Adrenal gland (tissue), 19 donors: ENCODE data around the gene PACS2. TPM values are rescaled to one million over a fixed set of nuclear protein-coding genes. Genes with fewer than 3 reads are reported as not detected.
A peak's percentile ranks its signal among the peaks of the same experiment; 100 is the strongest.

ENCODE experiments used
- DNase-seq, 7 donors: peaks; one replicate each; pipeline ENCODE4 v3.0.0-alpha.2; 2019 to 2020
- H3K27ac ChIP-seq, 5 donors: fragments of 200-600 bp; sonication (generic) in 4 of 5; 1 replicate in 3 of 5; 2 replicates in 2 of 5; pipeline versions ENCODE4 v1.5.1 to v1.8.0; 2016 to 2020; ENCODE audit warnings: mild to moderate bottlenecking in 1 of 5
- H3K27me3 ChIP-seq: fragments of 200-600 bp; 2 replicates; pipeline ENCODE4 v1.8.0; 2021
- H3K36me3 ChIP-seq, 2 donors: fragments of 200-600 bp; replicated peaks in 1 of 2; 1 replicate in 1 of 2; 2 replicates in 1 of 2; pipeline versions ENCODE4 v1.5.1 to v1.8.0; 2018 to 2022
- H3K4me1 ChIP-seq, 2 donors: fragments of 200-600 bp; replicated peaks in 1 of 2; 1 replicate in 1 of 2; 2 replicates in 1 of 2; pipeline versions ENCODE4 v1.5.1 to v1.8.0; 2018 to 2021
- H3K4me3 ChIP-seq, 4 donors: fragments of 200-600 bp; sonication (generic) in 3 of 4; one replicate each; pipeline ENCODE4 v1.5.1; 2016 to 2018
- H3K9me3 ChIP-seq, 3 donors: fragments of 200-600 bp; sonication (generic) in 1 of 3; replicated peaks in 1 of 3; 1 replicate in 2 of 3; 2 replicates in 1 of 3; pipeline versions ENCODE4 v1.5.1 to v1.8.0; 2016 to 2021
- CTCF ChIP-seq, 6 experiments: fragments of 450-650 bp in 4 of 6; fragments of 200-600 bp in 2 of 6; sonication (generic) in 1 of 6; IDR thresholded peaks; 1 replicate in 5 of 6; 2 replicates in 1 of 6; pipeline versions ENCODE4 v1.5.1 to v1.8.0; 2016 to 2021; ENCODE audit warnings: antibody characterized with exemption in 6 of 6, mild to moderate bottlenecking in 2 of 6, moderate library complexity in 1 of 6
- POLR2A ChIP-seq, 2 donors: fragments of 450-650 bp; IDR thresholded peaks; one replicate each; pipeline ENCODE4 v1.6.1; 2017; ENCODE audit warnings: antibody characterized with exemption in 2 of 2, mild to moderate bottlenecking in 2 of 2, moderate library complexity in 1 of 2
- WGBS, 4 donors: extraction: QIAGEN DNeasy Blood & Tissue Kit in 2 of 4; methylation state at CpG; one replicate each; pipeline versions ENCODE4 v1.1.5 to v1.1.7; 2013 to 2017; 5-methylcytosine and 5-hydroxymethylcytosine counted together
- intact Hi-C, 2 donors: fragments of 100-400 bp; cut with DNase I; formaldehyde crosslinking; loops; one replicate each; pipeline versions ENCODE4 v1.14.1 to v1.15.0; 2022 to 2023
- long read RNA-seq, 10 donors: library from polyadenylated mRNA in 3 of 10; unstranded in 2 of 10; stranded (forward) in 1 of 10; transcript quantifications; one replicate each; pipeline ENCODE4 v2.0.0 and lab custom pipeline, GENCODE V29; 2021 to 2026
- polyA plus RNA-seq, 3 donors: library from polyadenylated mRNA; stranded (reverse); fragments of 200-250 nt in 2 of 3; fragments of 350-450 nt in 1 of 3; fragmentation: Illumina TruSeq in 1 of 3; extraction: RNeasy Lipid Tissue Mini Kit (QIAGEN cat#74804) in 1 of 3; gene quantifications; one replicate each; pipeline ENCODE4 v1.2.3, GENCODE V29; 2013 to 2014
- total RNA-seq, 9 donors: library from RNA; depleted of rRNA in 4 of 9; stranded (reverse); fragments of >200 nt in 4 of 9; fragments of 120-200 nt in 1 of 9; fragmentation: NEBNext Ultra II Directional in 1 of 9; extraction: Animal tissue kit (Norgen Biotek cat#: 25700) in 1 of 9; gene quantifications; one replicate each; pipeline versions ENCODE4 v1.1.0 to v1.2.4, GENCODE V29; 2013 to 2023
- donor health status: healthy with polysubstance abuse.
- donor health status: Bipolar disorder and iron deficiency.
- donor health status: DM: yes; HTN: yes; CAD: no.
- donor health status: DM: no; HTN: no; CAD: no.
- donor health status: DM: no; HTN: no; CAD: no.
- donor health status: DM: yes; HTN: yes; CAD: no.

Gene PACS2
- total RNA-seq (100 to 1,000 TPM in 3 of 9 donors, 10 to 100 TPM in 6; 19.5 to 112 (median 71.5) TPM), polyA plus RNA-seq (100 to 1,000 TPM in 1 of 3 donors, 10 to 100 TPM in 2; 20.4 to 221 (median 94.2) TPM)
- long read RNA-seq, donor 1, partial matches to known transcripts = 0 of 2 reads
- long read RNA-seq, donor 1, other reads (novel, unspliced or antisense) = 0 of 2 reads
- long read RNA-seq, donor 2 = 0 reads
- long read RNA-seq, donor 3, partial matches to known transcripts = 0 of 1 reads
- long read RNA-seq, donor 3, other reads (novel, unspliced or antisense) = 0 of 1 reads
- long read RNA-seq, donor 4, partial matches to known transcripts = 1 of 13 reads
- long read RNA-seq, donor 4, other reads (novel, unspliced or antisense) = 10 of 13 reads
- long read RNA-seq, donor 5, transcript PACS2-201 (24 exons, 3,708 nt) = major isoform, 96 of 204 reads
- long read RNA-seq, donor 5, partial matches to known transcripts = 23 of 204 reads
- long read RNA-seq, donor 5, other reads (novel, unspliced or antisense) = 85 of 204 reads
- long read RNA-seq, donor 6, partial matches to known transcripts = 2 of 15 reads
- long read RNA-seq, donor 6, other reads (novel, unspliced or antisense) = 12 of 15 reads
- long read RNA-seq, donor 7 = 0 reads
- long read RNA-seq, donor 8, partial matches to known transcripts = 0 of 2 reads
- long read RNA-seq, donor 8, other reads (novel, unspliced or antisense) = 0 of 2 reads
- long read RNA-seq, donor 9 = 0 reads
- long read RNA-seq, donor 10, partial matches to known transcripts = 0 of 2 reads
- long read RNA-seq, donor 10, other reads (novel, unspliced or antisense) = 0 of 2 reads

GRCh38 chr14:105314287-105315200 lies at the start of gene PACS2:
TSS of gene PACS2 (plus strand) at chr14:105314748. CDS start at chr14:105314919, 171 bp downstream.
- peak; percentile 67 to 84 (median 69) for DNase-seq
- TF ChIP-seq CTCF (IDR thresholded peaks at IDR 0.05) = no peak
- peak in 1 of 2 donors; percentile 16 for TF ChIP-seq POLR2A (IDR thresholded peaks at IDR 0.05)
- 0 to 1% methylated on average over 62 to 161 of the region's 163 CpGs; no CpG with 5 or more reads in 2 of the 4 donors for WGBS, 4 donors
- Histone ChIP-seq H3K27ac (peak within 1 kb of the TSS in 4 of 5 donors; percentile 76 to 94 (median 88)), H3K36me3 (no peaks in the 10 kb centered on the region), H3K4me1 (peaks cover 27 to 38% of the 10 kb centered on the region in 2 donors), H3K27me3 (no peaks in the 10 kb centered on the region), H3K9me3 (no peaks in the 10 kb centered on the region), H3K4me3 (peak within 1 kb of the TSS; percentile 11 to 97 (median 52))
- intact Hi-C loops = loop anchor here in 1 of 2 donors (5.0 kb wide), 1 partner anchor 38 kb away; no protein-coding TSS in a partner anchor

- intact Hi-C loops = no loop called here
- H3K36me3 ChIP-seq = peaks cover 0 to 6% of the 10 kb centered on the region in 2 donors
- WGBS, 4 donors = 88 to 93% (median 91%) methylated on average over 10 to 21 of the region's 21 CpGs
Measured at GRCh38 chr14:105267820-105268548, 46.6 kb upstream of the PACS2 start.

GRCh38 chr14:105268736-105269354 lies 45.7 kb upstream of the PACS2 start:
- H3K4me3 ChIP-seq = no peak overlapping the region
- H3K4me1 ChIP-seq = no peaks in the 10 kb centered on the region
- H3K27ac ChIP-seq = no peak overlapping the region
- no peaks in the 10 kb centered on the region for H3K27me3 ChIP-seq
- 86 to 95% (median 89%) methylated on average over 15 to 18 of the region's 18 CpGs for WGBS, 4 donors
- DNase-seq = no peak
- intact Hi-C loops = no loop called here
- no peaks in the 10 kb centered on the region for H3K9me3 ChIP-seq
- TF ChIP-seq POLR2A (IDR thresholded peaks at IDR 0.05) (no peak), CTCF (IDR thresholded peaks at IDR 0.05) (no peak)
- peaks cover 0 to 6% of the 10 kb centered on the region in 2 donors for H3K36me3 ChIP-seq

More at GRCh38 chr14:105267820-105268548, 46.6 kb upstream of the PACS2 start:
- TF ChIP-seq CTCF (IDR thresholded peaks at IDR 0.05) (no peak), POLR2A (IDR thresholded peaks at IDR 0.05) (no peak)
- no peak for DNase-seq
- H3K9me3 ChIP-seq = no peaks in the 10 kb centered on the region
- H3K4me1 ChIP-seq = no peaks in the 10 kb centered on the region
- H3K27ac ChIP-seq = no peak overlapping the region
- H3K4me3 ChIP-seq = no peak overlapping the region
- H3K27me3 ChIP-seq = no peaks in the 10 kb centered on the region
